ENCODE data around the gene STYK1.

Gene STYK1, protein sequence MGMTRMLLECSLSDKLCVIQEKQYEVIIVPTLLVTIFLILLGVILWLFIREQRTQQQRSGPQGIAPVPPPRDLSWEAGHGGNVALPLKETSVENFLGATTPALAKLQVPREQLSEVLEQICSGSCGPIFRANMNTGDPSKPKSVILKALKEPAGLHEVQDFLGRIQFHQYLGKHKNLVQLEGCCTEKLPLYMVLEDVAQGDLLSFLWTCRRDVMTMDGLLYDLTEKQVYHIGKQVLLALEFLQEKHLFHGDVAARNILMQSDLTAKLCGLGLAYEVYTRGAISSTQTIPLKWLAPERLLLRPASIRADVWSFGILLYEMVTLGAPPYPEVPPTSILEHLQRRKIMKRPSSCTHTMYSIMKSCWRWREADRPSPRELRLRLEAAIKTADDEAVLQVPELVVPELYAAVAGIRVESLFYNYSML

DNA sequence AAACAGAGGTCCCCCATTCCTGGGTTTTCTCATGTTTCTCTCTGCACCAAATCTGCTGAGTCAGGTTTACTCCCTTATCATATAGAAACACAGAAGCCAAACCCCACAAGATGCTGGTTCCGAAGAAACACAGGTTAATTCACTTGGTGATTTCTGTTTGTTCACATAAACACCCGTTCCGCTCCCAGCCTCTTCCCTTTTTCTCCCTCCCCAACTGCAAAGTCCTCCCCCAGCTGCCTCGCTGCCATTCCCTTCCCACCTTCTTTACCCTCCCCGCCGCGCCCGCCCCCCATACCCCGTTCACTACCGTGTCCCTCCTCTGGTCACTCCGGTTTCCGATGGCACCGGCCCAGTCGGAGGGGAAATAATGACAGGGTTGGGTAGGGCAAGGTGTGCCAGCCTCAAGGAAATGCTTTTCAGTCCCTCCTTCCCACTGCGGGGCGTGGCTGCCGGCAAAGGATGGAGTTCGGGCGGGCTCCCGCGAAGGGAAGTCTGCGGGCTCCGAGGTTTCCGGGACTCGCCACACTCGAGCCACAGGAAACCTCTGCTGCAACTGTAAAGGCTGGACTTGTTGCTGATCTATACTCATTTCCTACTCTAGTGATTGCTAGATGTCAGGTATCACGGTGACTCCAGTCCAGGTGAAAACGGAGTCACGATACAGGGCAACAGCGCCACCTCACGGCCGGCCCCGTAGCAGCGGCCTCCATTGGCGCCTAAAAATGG, at the start of gene STYK1:
STYK1 (minus strand) TSS at position 394 of the 726 bp plus-strand sequence. CDS start 39,434 bp downstream, outside the sequence.
- DNase-seq (ENCODE audit: low spot score), result peak; percentile 78

DNA sequence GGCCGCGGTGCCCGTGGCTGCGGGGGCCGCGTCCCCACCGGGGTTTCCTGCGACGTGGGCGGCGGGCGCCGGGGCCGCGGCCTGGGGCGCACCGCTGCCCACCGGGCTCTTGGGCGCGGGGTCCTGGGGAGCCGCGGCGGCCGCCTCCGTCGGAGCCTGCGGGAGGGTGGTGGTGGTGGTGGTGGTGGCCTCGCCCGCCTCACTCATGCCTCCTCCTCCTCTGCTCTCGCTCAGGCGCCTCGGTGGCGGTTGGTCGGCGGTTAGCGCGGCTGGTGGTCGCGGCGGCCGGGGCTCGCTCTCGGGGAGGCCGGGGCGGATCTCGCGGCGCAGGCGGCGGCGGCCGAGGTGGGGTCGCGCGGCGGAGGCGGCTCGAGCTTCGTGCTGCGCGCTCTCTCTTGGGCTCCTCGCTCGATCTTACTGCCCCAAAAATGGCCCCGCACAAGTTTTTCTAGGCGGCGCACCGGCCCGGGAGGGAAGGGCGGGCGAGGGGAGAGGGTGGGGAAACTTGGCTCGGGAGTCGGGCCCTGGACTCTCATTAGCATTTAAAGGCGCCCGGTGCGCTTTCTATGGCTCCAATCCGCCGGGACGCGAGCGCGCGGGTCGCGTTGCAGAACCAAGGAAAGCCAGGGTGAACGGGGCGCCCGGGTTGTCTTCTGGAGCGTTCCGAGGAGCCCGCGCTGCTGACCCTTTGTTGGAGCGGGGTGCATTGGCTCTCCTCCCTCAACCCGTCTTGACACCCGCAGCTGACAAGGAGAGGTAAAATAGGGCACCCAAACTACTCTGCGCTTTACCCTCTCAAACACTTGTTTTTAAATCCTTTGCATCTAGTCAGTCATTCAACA, 49.3 kb upstream of the STYK1 start, which contains the start of gene YBX3:
YBX3 (minus strand) TSS at position 419 of the 842 bp plus-strand sequence; CDS start at position 207, 212 bp downstream.
- peak; percentile 71 for DNase-seq (ENCODE audit: low spot score)

DNA sequence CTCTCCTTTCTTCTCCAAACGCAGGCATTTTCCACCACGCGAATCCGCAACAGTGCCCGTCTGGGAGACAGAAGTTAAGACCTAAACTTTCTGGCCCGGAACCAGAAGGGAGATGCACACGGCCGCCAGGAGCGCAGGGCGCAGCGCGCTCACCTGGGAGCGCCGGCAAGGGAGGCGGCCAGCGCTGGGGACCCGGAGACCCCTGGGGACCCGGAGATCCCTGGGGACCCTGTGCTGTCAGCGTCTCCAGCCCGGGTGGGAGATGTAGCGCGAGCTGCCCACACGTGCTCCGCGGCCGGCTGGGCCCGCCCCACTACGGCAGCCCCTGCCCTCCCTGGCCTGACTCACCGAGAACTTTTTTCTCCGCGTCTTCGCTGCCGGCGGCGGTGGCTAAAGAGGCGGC, 48.7 kb upstream of the STYK1 start:
- peak; percentile 47 for DNase-seq (ENCODE audit: low spot score)

DNA sequence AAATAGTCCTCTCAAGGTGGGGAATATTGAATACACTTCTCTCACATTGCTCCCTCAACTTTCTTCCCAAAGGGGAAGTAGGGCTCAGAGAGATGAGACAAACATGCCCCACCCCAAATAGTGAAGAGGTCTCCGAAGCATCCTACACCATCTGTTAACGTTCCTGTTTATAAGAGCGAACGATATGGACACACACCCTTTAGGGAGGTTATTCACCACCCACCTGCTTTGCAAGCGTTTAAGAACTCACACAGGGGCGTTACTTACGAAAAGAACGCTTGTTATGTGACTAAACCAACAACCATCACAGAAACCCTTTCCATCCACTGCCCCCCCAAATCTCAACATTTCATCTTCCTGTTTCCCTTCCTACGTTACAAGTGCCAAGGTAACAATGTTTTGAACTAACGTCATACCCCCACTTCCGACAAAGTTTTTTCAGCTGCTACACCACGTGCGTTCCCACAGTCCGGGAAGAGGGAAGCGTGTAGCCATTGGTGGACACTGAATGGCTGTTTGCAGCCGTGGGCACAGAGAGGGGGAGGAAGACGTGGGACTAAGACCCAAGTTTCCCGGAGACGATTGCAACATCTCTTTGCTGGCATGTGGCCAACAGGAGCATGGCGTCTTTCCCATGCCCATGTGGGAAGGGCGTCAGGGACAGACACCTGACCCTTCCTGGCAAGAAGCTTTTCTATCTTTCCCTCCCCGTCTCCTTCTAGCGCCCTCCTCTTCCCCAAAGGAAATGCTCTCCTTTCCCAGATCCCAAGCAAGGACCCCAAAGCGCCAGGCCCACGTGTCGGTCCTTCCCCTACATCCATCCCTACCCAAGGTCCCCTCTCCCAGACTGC, 48.0 kb upstream of the STYK1 start:
- peak; percentile 58 for DNase-seq (ENCODE audit: low spot score)

DNA sequence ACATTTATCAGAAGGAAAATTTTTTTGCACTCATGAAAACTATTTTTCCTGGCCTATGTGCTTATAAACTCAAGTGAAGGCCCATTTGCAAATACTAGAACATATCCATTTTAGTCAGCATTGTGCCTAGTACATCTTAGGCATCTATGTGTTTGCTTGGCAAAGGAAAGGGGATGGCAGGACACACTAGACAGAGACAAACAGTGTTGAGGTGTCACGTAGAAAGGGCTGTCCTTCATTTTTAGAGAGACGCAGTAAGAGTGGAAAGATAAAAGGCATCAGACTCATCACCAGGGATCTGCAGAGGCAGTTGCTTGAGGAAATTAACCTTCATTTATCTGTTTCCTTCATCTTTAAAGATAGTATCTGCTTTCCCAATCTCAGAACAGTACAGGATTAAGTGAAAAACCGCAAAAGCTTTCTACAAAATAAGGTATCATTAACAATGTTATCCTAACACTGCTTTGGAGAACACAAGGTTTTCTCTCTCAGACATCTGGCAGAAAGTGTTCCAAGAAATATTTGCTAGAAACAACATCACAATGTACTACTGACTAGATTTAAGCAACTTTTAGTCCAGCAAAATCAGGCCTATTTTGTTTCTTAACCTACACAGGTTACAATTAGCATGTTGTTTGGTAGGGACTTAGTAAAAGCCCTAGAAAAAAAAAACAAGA, 47.3 kb upstream of the STYK1 start:
- no peak for DNase-seq (ENCODE audit: low spot score)

DNA sequence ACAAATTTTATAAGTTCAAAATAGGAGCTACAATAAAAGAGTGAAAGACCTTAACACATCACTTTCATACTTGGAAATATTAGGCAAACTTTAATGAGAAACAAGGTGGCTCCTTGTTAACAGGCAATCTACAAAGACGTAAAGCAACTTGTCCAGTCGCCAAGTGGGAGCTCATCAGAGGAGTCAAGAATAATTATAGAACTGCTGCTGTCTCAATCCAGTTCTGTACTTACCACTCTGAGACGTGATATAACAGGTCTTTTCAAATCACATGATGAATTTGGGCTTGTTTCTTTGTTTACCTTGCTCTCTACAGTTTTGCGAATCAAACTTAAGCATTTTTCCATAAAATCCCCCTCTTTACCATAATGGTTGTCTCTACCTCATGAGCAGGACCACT, 45.6 kb upstream of the STYK1 start:
- DNase-seq (ENCODE audit: low spot score), result no peak

DNA sequence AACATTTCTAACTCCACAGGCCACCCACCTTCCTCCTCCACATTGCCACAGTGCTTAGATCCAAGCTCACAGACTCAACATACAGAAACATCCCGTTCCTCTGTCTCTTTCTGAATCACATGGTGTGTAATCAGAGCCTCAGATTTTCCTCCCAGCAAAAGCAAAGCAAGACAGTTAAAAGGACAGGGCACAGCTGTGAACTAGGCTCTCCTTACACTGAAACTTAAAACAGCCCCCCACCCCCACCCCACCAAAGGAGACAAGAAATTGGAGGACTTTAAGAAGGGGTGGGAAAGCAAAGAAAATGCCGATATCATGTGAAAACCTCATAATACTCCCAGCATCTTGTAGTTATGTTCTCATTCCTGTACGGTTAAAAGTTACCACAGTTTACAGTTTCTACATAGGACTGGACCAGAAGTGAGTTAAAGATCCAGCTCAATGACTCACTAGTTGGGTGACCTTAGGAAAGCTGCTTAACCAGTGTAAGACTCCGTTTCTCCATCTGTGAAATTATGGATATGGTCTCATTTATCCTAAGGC, 44.5 kb upstream of the STYK1 start:
- no peak for DNase-seq (ENCODE audit: low spot score)

DNA sequence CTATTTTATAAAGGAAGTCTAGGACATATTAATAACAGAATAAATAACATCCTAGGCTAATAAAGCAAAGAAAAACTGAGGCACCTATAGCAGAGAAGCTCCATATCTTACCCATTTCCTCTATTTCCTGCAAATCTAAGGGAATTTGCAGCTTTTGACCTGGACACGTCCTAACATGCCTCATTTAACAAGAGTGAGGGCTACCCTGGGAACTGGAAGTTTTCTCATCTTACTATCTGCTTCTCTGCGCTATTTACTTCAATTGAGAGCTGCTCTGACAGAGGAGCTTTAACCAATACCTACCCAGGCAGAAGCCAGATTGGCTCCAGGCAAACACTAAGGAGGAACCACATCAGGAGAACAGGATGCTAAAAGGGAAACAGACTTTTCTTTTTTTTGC, 43.6 kb upstream of the STYK1 start:
- no peak for DNase-seq (ENCODE audit: low spot score)

DNA sequence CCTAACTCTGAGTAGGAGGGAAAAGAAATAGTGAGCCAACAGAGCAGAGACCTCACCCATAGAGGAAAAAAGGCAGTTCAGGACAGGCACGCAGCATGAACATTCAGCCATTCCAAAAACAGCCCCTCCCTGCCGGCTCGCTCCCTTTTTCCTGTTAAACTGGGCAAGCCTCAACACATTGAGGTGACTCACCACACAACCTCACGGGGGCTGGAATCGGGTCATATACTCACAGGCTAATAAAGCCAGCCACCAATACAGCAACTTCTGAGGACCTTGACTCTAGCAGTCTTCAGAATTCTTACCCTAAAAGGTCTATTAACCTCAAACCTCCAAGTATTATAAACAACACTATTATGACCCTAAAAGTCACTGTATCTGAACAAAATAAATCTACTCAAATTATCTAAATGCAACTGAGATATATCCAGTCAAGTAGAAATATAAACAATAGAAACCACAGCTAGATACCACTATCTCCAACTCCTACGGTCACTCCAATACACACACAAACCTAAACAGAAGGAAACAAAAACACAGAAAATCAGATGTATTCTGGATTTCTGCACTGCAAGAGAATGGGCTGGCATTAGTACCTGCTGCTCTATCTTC, 43.0 kb upstream of the STYK1 start:
- no peak for DNase-seq (ENCODE audit: low spot score)

DNA sequence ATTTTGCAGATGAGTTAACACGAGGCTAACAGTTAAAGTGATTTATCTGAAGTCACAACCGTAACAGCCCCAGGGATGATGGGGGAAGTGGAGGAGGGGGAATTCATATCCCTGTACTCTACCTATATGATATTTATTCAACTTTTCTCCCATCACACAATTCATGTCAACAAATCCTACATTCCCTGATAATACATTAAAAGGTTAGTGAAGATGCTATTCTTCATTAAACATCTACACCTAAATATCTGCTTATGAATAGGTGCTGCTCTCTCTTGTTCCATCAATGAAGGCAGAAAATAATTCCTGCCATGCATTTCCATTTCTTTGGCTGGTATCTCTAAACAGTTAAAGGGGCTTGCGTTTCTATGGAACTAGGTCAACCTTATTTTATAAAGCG, 42.4 kb upstream of the STYK1 start:
- no peak for DNase-seq (ENCODE audit: low spot score)

DNA sequence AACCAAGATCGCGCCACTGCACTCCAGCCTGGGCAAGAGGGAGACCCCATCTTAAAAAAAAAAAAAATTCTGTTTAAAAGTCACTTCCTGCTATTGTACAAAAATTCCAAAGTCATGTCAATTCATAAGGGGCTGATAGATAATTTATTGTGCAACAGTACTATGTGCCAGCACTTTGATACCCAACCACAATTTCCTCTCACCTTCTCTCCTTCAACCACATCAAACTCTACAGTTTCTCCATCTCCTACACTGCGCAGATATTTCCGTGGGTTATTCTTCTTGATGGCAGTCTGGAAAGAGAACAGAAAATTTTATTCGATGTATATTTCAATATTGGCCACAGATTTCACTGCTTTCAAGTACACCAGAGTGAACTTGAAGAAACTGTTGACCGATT, 41.6 kb upstream of the STYK1 start:
- no peak for DNase-seq (ENCODE audit: low spot score)

DNA sequence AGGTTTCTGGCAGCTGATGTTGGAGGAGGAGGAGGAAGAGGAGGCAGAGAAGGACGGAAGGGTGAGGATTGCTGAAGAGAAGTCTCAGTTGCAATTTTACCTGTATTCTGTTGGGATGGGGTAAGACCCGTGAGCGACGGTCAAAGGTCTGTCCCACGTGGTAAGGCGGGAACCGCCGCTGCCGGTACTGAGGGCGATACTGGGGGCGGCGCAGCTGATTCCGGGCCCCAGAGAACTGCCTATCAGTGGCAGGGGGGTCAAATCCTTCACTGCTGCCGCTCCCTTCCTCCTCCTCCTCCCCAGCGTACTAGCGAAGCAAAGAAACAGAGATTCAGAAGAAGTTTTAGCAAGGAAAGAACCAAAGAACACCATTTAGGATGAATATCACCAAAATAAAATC, 36.0 kb upstream of the STYK1 start:
- DNase-seq (ENCODE audit: low spot score), result no peak

DNA sequence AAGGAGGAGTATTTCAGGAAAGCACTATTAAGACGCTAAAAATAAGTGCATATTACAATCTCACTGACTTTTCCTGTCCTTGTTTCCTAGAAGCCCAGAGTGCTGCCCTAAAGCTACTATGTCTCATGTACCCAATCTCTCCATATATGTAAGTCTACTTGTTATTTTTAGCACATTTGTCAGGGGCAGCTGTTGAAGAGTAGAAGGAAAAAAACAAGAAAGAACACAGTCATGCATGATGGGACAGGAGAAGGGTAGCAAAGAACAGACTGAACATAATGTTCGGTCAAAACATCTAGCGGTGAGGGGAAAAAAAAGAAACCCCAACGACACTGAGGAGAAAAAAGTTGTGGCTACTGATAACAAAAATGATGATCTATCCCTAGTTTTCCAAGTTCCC, 35.0 kb upstream of the STYK1 start:
- no peak for DNase-seq (ENCODE audit: low spot score)

DNA sequence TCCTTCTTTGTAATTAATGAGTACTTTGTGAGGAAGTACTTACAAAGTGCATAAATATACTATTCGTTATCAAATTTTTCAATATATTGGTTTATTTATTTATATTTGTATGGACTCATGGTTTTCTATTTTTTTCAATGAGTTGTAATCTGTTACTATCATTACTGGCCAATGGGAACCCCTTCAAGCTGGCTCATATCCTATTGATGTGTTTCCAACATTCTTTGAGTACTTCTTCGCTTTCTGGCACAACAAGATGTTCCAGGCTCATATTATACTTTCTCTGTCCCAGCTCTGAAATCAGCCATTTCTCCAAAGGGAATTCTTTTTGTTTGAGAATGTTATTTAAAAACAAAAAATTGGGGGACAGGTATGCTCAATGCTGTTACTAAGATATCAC, 31.8 kb upstream of the STYK1 start:
- no peak for DNase-seq (ENCODE audit: low spot score)

DNA sequence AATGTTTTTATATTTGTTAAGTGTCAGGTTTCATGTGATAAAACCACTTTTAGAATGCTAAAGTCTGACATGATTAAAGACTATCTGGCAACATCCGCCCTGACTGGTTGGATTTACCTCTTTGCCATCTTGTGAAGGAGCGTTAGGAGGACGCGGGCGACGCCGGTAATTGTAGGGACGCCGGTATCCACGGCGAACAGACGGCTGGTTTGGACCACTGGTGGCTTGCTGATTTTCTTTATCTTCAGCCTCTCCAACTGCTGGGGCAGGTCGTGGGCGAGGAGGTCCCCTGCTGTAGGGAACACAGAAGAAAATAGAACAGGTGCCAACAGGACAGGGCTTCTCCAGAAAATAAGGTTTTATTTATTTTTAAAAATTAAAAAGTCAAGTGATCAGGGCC, 28.0 kb upstream of the STYK1 start:
- DNase-seq (ENCODE audit: low spot score), result peak; percentile 67

DNA sequence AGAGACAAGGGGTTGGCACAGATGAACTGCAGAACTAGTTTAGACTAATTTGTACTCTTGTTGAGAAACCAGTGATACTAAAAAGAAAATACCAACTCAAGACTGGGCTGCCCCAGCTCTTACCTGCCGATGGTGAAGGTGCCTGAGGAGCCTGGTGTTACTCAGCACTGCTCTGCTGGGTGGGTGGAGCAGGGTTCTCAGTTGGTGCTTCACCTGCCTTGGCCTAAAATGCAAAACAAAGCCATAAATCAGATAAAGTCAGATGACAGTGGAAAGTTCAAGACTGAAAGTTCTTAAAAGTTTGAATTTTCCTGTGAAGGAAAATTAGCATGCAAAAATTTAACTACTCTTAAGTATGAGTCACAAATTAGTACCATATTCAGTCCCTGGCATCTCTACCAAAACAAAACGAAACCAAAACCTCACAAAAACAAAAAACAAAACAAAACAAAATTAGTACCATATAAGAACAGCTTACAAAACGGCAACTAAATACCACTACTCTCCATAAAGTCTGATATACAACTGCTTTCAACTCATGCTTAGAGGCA, 27.4 kb upstream of the STYK1 start:
- peak; percentile 49 for DNase-seq (ENCODE audit: low spot score)

DNA sequence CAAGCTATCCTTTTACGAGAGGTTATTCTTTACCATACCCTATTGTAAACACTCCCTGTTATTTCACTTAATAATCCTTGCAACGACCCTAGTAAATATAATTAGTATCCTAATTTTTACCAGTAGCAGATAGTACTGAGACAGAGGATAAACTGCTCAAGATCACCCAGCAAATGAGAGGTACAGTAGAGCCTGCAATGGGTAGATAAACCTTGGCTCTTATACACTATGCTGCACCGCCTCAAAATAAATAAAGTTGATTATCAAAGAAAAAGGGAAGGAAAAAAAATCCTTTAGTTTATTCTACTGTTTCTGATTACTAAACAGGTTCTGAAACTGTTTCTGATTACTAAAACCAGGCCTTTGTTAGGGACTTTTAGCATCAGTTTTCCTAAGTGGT, 26.7 kb upstream of the STYK1 start:
- DNase-seq (ENCODE audit: low spot score), result peak; percentile 67

DNA sequence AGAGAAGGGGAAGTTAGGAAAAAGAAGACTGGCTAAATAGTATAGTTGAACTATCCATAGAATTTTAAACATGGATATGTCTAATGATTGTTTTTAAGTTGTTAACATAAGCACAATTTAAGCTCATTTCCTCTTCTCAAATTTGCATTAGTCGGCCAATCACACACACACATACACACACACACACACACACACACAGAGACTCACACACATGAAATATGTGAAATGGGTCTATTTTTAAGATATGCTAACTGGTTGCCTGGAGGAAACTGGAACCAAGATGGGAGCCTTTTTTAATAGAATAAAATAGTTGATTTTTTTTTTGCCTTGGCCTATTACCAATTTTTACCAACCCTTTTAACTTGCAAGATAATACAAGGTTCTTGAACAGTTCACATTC, 24.0 kb upstream of the STYK1 start:
- DNase-seq (ENCODE audit: low spot score), result no peak

DNA sequence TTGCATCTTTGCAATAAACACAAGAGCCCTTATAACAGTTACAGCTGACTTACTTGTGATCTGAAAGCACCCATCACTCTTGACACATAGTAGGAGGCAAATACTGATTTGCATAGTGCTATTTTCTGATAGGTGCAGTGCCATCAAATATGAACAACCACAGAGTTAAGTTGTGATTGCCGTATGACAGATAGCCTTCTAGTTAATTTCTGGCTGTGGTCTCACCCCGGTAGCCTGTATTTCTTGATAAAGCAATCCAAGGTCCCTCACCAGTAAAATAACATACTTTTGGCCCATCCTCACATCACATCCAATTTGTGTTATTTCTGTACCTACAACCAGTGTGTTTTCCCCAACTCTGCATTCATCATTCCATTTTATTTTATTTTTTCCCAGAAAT, 23.3 kb upstream of the STYK1 start:
- DNase-seq (ENCODE audit: low spot score), result peak; percentile 31

DNA sequence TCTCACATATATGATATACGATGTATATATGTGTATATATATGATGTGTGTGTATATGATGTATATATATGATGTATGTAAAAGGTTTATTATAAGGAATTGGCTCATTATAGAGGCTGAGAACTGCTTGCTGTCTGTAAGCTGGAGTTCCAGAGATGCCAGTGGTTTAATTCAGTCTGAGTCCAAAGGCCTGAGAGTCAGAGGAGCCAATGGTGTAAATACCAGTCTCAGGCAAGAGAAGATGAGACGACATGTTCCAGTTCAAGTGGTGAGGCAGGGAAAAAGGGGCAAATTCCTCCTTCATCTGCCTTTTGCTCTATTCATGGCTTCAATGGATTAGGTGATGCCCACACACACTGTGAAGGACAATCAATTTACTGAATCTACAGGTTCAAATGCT, 17.1 kb upstream of the STYK1 start:
- DNase-seq (ENCODE audit: low spot score), result no peak

Data from hematopoietic multipotent progenitor cell treated with erythropoietin and hydrocortisone succinate and interleukin-3 and kit ligand, for 15 days (in vitro differentiated cells).